ENCODE data around the gene ZSCAN22. TPM values are rescaled to one million over a fixed set of nuclear protein-coding genes. Genes with fewer than 3 reads are reported as not detected.
A peak's percentile ranks its signal among the peaks of the same experiment; 100 is the strongest.

Gene ZSCAN22
- total and polyA plus RNA-seq, 2 of the 13 experiments (the other 11 are each of a cell fraction or from before 2014, with no cell fraction given): 2.5 to 3.5 TPM

DNA sequence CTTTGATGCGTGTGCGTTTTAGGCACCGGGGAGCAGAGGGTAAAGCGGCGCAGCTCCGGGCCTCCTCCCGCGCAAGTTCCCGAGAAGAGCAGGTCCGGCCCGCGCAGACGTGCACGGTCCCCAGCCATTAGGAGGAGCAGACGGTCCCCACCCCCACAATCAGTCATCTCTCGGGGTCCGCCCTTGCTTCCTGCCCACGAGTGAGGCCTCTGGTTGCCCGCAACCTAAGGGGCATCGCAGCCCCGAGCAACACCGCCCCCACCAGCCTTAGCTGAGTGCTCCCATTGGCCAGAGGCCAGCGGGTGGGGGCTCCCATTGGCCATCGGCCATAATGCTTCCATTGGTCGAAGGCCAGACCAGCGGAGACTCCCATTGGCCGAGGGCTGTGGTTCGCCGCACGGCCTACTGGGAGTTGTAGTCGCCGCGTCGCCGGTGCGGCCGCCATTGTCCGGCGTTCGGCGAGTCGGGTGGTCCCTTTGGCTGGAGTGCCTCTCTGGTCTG, 48.2 kb upstream of the ZSCAN22 start, which contains the start of gene ZNF8 (continued):
- peak; percentile 21; the same call in 1 of the 2 replicates for TF ChIP-seq NFKB2 (CRISPR knock-in tag; IDR thresholded peaks at IDR 0.05; ENCODE audit: borderline replicate concordance)
- TF ChIP-seq, protein P1, sequence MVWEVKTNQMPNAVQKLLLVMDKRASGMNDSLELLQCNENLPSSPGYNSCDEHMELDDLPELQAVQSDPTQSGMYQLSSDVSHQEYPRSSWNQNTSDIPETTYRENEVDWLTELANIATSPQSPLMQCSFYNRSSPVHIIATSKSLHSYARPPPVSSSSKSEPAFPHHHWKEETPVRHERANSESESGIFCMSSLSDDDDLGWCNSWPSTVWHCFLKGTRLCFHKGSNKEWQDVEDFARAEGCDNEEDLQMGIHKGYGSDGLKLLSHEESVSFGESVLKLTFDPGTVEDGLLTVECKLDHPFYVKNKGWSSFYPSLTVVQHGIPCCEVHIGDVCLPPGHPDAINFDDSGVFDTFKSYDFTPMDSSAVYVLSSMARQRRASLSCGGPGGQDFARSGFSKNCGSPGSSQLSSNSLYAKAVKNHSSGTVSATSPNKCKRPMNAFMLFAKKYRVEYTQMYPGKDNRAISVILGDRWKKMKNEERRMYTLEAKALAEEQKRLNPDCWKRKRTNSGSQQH (CRISPR knock-in tag; IDR thresholded peaks at IDR 0.05; ENCODE audit: low read depth): no peak
- peak; percentile 71; the same call in 1 of the 3 replicates for TF ChIP-seq MXI1 (IDR thresholded peaks at IDR 0.05; ENCODE audit: borderline replicate concordance, low read depth, low read length)
- TF ChIP-seq CAMTA2 (CRISPR knock-in tag; IDR thresholded peaks at IDR 0.05; ENCODE audit: borderline replicate concordance): no peak
- TF ChIP-seq ZNF691 (CRISPR knock-in tag; IDR thresholded peaks at IDR 0.05; ENCODE audit: borderline replicate concordance, low read depth): peak; percentile 50; the same call in 1 of the 2 replicates
- TF ChIP-seq ZNF746 (CRISPR knock-in tag; IDR thresholded peaks at IDR 0.05): peak; percentile 63; the same call in 1 of the 2 replicates
- TF ChIP-seq MLLT10 (CRISPR knock-in tag; IDR thresholded peaks at IDR 0.05): no peak
- peak; percentile 83 for TF ChIP-seq XRCC5 (optimal IDR thresholded peaks at IDR 0.05; ENCODE audit: low read length)
- peak; percentile 20; the same call in 1 of the 2 replicates for TF ChIP-seq ZNF230 (CRISPR knock-in tag; IDR thresholded peaks at IDR 0.05)
- TF ChIP-seq TBL1XR1 (IDR thresholded peaks at IDR 0.05; ENCODE audit: borderline replicate concordance, low read length, partially characterized antibody): no peak
- TF ChIP-seq, protein P2, sequence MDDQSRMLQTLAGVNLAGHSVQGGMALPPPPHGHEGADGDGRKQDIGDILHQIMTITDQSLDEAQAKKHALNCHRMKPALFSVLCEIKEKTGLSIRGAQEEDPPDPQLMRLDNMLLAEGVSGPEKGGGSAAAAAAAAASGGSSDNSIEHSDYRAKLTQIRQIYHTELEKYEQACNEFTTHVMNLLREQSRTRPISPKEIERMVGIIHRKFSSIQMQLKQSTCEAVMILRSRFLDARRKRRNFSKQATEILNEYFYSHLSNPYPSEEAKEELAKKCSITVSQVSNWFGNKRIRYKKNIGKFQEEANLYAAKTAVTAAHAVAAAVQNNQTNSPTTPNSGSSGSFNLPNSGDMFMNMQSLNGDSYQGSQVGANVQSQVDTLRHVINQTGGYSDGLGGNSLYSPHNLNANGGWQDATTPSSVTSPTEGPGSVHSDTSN (CRISPR knock-in tag; IDR thresholded peaks at IDR 0.05; ENCODE audit: borderline replicate concordance): no peak
- TF ChIP-seq, protein P3, sequence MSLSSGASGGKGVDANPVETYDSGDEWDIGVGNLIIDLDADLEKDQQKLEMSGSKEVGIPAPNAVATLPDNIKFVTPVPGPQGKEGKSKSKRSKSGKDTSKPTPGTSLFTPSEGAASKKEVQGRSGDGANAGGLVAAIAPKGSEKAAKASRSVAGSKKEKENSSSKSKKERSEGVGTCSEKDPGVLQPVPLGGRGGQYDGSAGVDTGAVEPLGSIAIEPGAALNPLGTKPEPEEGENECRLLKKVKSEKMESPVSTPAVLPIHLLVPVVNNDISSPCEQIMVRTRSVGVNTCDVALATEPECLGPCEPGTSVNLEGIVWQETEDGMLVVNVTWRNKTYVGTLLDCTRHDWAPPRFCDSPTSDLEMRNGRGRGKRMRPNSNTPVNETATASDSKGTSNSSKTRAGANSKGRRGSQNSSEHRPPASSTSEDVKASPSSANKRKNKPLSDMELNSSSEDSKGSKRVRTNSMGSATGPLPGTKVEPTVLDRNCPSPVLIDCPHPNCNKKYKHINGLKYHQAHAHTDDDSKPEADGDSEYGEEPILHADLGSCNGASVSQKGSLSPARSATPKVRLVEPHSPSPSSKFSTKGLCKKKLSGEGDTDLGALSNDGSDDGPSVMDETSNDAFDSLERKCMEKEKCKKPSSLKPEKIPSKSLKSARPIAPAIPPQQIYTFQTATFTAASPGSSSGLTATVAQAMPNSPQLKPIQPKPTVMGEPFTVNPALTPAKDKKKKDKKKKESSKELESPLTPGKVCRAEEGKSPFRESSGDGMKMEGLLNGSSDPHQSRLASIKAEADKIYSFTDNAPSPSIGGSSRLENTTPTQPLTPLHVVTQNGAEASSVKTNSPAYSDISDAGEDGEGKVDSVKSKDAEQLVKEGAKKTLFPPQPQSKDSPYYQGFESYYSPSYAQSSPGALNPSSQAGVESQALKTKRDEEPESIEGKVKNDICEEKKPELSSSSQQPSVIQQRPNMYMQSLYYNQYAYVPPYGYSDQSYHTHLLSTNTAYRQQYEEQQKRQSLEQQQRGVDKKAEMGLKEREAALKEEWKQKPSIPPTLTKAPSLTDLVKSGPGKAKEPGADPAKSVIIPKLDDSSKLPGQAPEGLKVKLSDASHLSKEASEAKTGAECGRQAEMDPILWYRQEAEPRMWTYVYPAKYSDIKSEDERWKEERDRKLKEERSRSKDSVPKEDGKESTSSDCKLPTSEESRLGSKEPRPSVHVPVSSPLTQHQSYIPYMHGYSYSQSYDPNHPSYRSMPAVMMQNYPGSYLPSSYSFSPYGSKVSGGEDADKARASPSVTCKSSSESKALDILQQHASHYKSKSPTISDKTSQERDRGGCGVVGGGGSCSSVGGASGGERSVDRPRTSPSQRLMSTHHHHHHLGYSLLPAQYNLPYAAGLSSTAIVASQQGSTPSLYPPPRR (CRISPR knock-in tag; IDR thresholded peaks at IDR 0.05; ENCODE audit: borderline replicate concordance): peak; percentile 49
- peak; percentile 72 for TF ChIP-seq POLR2AphosphoS5 (IDR thresholded peaks at IDR 0.05; ENCODE audit: low read depth, low read length)
- peak; percentile 65 for TF ChIP-seq PHF8 (CRISPR knock-in tag; IDR thresholded peaks at IDR 0.05)
- no peak for TF ChIP-seq HNF4A (CRISPR knock-in tag; IDR thresholded peaks at IDR 0.05)
- TF ChIP-seq NR3C1 (CRISPR knock-in tag; IDR thresholded peaks at IDR 0.05): no peak
- peak; percentile 25; the same call in 1 of the 2 replicates for TF ChIP-seq KDM3A (CRISPR knock-in tag; IDR thresholded peaks at IDR 0.05; ENCODE audit: low read depth)
- peak; percentile 92 for TF ChIP-seq TAF1 (CRISPR knock-in tag; IDR thresholded peaks at IDR 0.05)
- TF ChIP-seq ZBTB8A (CRISPR knock-in tag; IDR thresholded peaks at IDR 0.05; ENCODE audit: borderline replicate concordance, low read depth): no peak
- no peak for TF ChIP-seq ELK4 (CRISPR knock-in tag; IDR thresholded peaks at IDR 0.05; ENCODE audit: borderline replicate concordance)
